GM10248 (cell line): Measurements from ENCODE around the gene IFT80.
A peak's percentile ranks its signal among the peaks of the same experiment; 100 is the strongest.

ENCODE experiments used
- CTCF ChIA-PET: fragments of 300-600 bp; sonication (Branson Sonifier 250); formaldehyde crosslinking; extraction: SDS; loops from one replicate; lab custom pipeline; 2021; ENCODE audit warnings: antibody characterized with exemption; lab: Yijun Ruan, JAX
- POLR2A ChIA-PET: fragments of 350-650 bp; sonication (Branson Sonifier 250); formaldehyde crosslinking; extraction: SDS; loops from one replicate; lab custom pipeline; 2020; ENCODE audit warnings: antibody characterized with exemption; lab: Yijun Ruan, JAX
- DNase-seq: peaks from one replicate; pipeline ENCODE4 v3.0.0; 2012; ENCODE audit errors: extremely low spot score
- CTCF ChIP-seq: IDR thresholded peaks from 2 replicates; pipeline ENCODE4 v1.5.1; 2012; ENCODE audit warnings: mild to moderate bottlenecking, low read depth; ENCODE audit errors: extremely low read depth, missing control alignments, control extremely low read depth

Gene IFT80

DNA sequence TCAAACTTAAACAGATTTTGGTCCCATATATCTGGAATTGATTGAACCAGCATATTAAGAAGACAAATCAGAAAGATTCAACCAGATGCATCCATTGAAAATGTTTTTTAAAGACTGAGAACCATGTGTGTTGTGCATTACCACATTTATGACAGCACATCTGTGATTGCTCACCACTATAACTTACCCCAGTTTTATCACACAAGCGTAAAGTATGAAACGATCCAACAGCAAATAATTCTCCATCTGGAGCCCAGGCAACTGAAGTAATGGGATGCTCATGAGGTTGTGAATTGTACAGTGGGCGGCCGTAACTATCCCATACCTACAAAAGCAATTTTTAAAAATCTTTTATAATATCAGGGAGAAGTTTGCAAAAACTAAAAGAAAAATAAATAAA, 43.2 kb downstream of the IFT80 start:
- DNase-seq, result no peak
- ChIA-PET POLR2A (no interaction called here), CTCF (interaction anchor here (1.3 kb wide), 1 partner anchor 8 kb away, joined by 3 read pairs; no protein-coding TSS in a partner anchor)
- TF ChIP-seq CTCF, result no peak

DNA sequence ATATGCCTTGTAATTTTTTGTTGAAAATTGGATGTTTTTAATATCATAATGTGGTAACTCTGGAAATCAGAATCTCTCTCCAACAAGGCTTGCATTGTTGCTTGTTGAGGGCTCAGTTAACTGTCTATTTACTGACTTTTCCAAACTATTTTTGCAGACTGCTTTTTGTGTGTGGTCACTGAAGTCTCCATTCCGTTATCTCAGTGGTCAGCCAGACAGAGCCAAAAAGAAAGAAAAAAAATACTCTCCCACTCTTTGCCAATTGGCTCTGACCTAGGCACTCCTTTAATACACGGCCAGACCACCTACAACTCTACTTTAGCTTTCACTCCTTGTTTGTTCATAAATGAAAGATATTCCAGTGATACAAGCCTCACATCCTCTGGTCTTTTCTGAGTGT, 52.5 kb downstream of the IFT80 start:
- ChIA-PET POLR2A (no interaction called here), CTCF (interaction anchor here (1.1 kb wide), 1 partner anchor 10 kb away, joined by 4 read pairs; no protein-coding TSS in a partner anchor)
- TF ChIP-seq CTCF, result no peak
- no peak for DNase-seq

- peak; percentile 51 for TF ChIP-seq CTCF
- DNase-seq, result no peak
- ChIA-PET POLR2A (no interaction called here), CTCF (interaction anchor here (1.0 to 2.7 kb wide), 4 partner anchors 109 to 310 kb away, joined by 3 to 18 read pairs (median 4); no protein-coding TSS in a partner anchor)
Observed at GRCh38 chr3:160343132-160343531, 55.9 kb downstream of the IFT80 start.

DNA sequence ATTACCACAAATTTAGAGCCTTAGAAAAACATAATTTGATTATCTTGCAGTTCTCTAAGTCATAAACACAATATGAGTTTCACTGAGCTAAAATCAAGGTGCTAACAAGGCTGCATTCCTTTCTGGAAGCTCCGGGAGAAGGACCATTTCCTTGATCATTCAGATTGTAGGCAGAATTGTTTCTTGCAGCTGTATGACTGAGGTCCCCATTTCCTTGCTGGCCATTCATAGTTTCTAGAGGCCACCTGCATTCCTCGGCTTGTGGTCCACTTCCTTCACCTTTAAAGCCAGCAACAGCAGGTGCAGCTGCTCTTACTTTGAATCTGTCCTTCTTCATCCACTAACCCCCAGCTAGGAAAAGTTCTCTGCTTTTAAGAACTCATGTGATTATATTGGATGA, 58.7 kb downstream of the IFT80 start:
- ChIA-PET POLR2A (interaction anchor here (0.8 kb wide), 1 partner anchor 177 kb away, joined by 3 read pairs; no protein-coding TSS in a partner anchor), CTCF (interaction anchor here (1.3 to 3.1 kb wide), 2 partner anchors 30 to 177 kb away, joined by 3 to 14 read pairs; no protein-coding TSS in a partner anchor)
- no peak for TF ChIP-seq CTCF
- DNase-seq, result no peak

DNA sequence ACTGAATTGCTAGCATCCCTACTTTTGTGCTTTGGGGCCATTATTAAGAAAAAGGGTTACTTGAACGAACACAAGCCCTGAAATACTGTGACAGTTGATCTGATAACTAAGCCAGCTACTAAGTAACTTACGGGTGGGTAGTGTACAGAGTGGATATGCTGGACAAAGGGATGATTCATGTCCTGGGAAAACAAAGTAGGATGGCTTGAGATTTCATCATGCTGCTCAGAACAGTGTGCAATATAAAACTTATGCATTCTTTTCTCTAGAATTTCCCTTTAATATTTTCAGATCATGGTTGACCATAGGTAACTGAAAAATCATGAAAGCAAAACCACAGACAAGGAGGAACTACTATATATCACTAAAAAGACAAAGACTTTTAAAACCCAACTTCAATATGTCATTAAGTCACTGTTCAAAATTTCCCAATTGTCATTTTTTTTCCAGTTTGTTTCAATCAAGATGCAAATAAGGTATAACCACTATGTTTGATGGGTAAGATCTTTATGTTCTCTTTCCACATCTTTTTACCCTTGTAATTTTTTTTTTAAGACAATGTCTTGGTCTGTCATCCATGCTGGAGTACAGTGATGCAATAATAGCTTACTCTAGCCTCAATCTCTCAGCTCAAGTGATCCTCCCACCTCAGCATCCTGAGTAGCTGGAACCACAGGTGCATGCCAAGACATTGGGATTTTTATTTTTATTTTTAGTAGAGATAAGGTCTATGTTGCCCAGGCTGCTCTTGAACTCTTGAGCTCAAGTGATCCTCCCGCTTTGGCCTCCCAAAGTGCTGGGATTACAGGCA, 67.7 kb downstream of the IFT80 start:
- POLR2A ChIA-PET, result no interaction called here
- no peak for DNase-seq
- TF ChIP-seq CTCF, result no peak
- CTCF ChIA-PET, result no interaction called here

DNA sequence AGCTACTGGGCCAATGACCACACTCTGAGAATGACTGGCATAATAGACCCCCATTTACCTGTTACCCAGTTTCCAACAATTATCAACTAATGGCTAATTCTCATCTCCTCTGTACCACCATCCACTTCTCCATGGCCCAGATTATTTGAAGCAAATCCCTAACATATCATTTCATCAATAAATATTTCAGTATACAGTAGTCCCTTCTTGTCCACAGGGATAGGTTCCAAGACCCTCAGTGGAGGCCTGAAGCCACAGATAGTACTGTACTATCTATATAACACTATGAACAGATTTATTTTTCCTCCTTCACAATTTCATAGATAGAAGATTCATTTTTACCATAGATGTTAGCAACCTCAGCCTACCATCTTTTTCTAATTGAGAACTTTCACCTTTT, 68.3 kb downstream of the IFT80 start:
- ChIA-PET POLR2A (no interaction called here), CTCF (no interaction called here)
- no peak for TF ChIP-seq CTCF
- DNase-seq, result no peak
